ENCODE data around the gene CCNK.

Gene CCNK

GRCh38 chr14:99519931-99520421 is 38.8 kb downstream of the CCNK start:
- no peak for DNase-seq (ENCODE audit: low read depth)

GRCh38 chr14:99520571-99521081 is 39.4 kb downstream of the CCNK start:
- DNase-seq (ENCODE audit: low read depth), result no peak

- no peak for DNase-seq (ENCODE audit: low read depth)
Measured at GRCh38 chr14:99521176-99522024, 40.2 kb downstream of the CCNK start.

- DNase-seq (ENCODE audit: low read depth), result no peak
Measured at GRCh38 chr14:99522025-99522401, 40.8 kb downstream of the CCNK start.

- no peak for DNase-seq (ENCODE audit: low read depth)
Measured at GRCh38 chr14:99522457-99522891, 41.3 kb downstream of the CCNK start.

GRCh38 chr14:99522934-99523703 is 41.9 kb downstream of the CCNK start:
- no peak for DNase-seq (ENCODE audit: low read depth)

GRCh38 chr14:99523704-99524055 is 42.5 kb downstream of the CCNK start:
- no peak for DNase-seq (ENCODE audit: low read depth)

GRCh38 chr14:99524091-99524661 is 43.0 kb downstream of the CCNK start:
- DNase-seq (ENCODE audit: low read depth), result no peak

- DNase-seq (ENCODE audit: low read depth), result no peak
Measured at GRCh38 chr14:99524804-99525698, 43.8 kb downstream of the CCNK start.

- DNase-seq (ENCODE audit: low read depth), result no peak
Measured at GRCh38 chr14:99525699-99526080, 44.5 kb downstream of the CCNK start.

- no peak for DNase-seq (ENCODE audit: low read depth)
Measured at GRCh38 chr14:99527026-99527425, 45.8 kb downstream of the CCNK start.

GRCh38 chr14:99527427-99528076 is 46.3 kb downstream of the CCNK start:
- no peak for DNase-seq (ENCODE audit: low read depth)

- no peak for DNase-seq (ENCODE audit: low read depth)
Measured at GRCh38 chr14:99529899-99530298, 48.7 kb downstream of the CCNK start.

GRCh38 chr14:99530407-99531155 is 49.4 kb downstream of the CCNK start:
- no peak for DNase-seq (ENCODE audit: low read depth)

GRCh38 chr14:99531251-99532096 is 50.3 kb downstream of the CCNK start:
- no peak for DNase-seq (ENCODE audit: low read depth)

GRCh38 chr14:99532310-99532709 is 51.1 kb downstream of the CCNK start:
- no peak for DNase-seq (ENCODE audit: low read depth)

GRCh38 chr14:99534333-99534732 is 53.1 kb downstream of the CCNK start:
- no peak for DNase-seq (ENCODE audit: low read depth)

GRCh38 chr14:99534863-99535262 is 53.7 kb downstream of the CCNK start:
- DNase-seq (ENCODE audit: low read depth), result no peak

- DNase-seq (ENCODE audit: low read depth), result no peak
Measured at GRCh38 chr14:99535448-99535847, 54.2 kb downstream of the CCNK start.
